ENCODE results near the gene TMX2.

- TF ChIP-seq, protein P1, sequence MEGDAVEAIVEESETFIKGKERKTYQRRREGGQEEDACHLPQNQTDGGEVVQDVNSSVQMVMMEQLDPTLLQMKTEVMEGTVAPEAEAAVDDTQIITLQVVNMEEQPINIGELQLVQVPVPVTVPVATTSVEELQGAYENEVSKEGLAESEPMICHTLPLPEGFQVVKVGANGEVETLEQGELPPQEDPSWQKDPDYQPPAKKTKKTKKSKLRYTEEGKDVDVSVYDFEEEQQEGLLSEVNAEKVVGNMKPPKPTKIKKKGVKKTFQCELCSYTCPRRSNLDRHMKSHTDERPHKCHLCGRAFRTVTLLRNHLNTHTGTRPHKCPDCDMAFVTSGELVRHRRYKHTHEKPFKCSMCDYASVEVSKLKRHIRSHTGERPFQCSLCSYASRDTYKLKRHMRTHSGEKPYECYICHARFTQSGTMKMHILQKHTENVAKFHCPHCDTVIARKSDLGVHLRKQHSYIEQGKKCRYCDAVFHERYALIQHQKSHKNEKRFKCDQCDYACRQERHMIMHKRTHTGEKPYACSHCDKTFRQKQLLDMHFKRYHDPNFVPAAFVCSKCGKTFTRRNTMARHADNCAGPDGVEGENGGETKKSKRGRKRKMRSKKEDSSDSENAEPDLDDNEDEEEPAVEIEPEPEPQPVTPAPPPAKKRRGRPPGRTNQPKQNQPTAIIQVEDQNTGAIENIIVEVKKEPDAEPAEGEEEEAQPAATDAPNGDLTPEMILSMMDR (IDR thresholded peaks at IDR 0.05; ENCODE audit: low read length), result no peak
- no peak for TF ChIP-seq EZH2 (IDR thresholded peaks at IDR 0.05; ENCODE audit: borderline replicate concordance, low read length)
Measured at GRCh38 chr11:57742087-57742452, 29.7 kb downstream of the TMX2 start.

Data from OCI-LY1 (cell line).